Natural killer cell (primary cell): ENCODE data around the gene LRCH1. TPM values are rescaled to one million over a fixed set of nuclear protein-coding genes. Genes with fewer than 3 reads are reported as not detected.

Experiments used
- ATAC-seq, 3 donors: fragments of 150-1000 bp in 2 of 3; fragments of 200-7000 bp in 1 of 3; cut with Tn5 transposase; 1 replicate in 1 of 3; 2 replicates in 2 of 3; pipeline ENCODE4 v1.10.0; 2021; ENCODE audit warnings: mild to moderate bottlenecking in 2 of 3, moderate library complexity in 2 of 3
- DNase-seq, 2 donors: peaks; one replicate each; pipeline versions ENCODE4 v3.0.0 to v3.0.0-alpha.2; 2013 to 2021; ENCODE audit warnings: mixed read lengths in 1 of 2
- H3K27ac ChIP-seq: one replicate; pipeline ENCODE4 v1.5.1; 2013; ENCODE audit warnings: mild to moderate bottlenecking, low read length
- H3K27me3 ChIP-seq: one replicate; pipeline ENCODE4 v1.6.1; 2013; ENCODE audit warnings: low read length; ENCODE audit not compliant: control insufficient read depth, insufficient read depth
- H3K36me3 ChIP-seq: one replicate; pipeline ENCODE4 v1.6.1; 2013; ENCODE audit warnings: low read length; ENCODE audit not compliant: control insufficient read depth, insufficient read depth
- H3K4me1 ChIP-seq: one replicate; pipeline ENCODE4 v1.6.1; 2013; ENCODE audit warnings: low read length; ENCODE audit not compliant: control insufficient read depth, insufficient read depth
- H3K4me3 ChIP-seq: one replicate; pipeline ENCODE4 v1.5.1; 2013; ENCODE audit warnings: low read length
- H3K9me3 ChIP-seq: one replicate; pipeline ENCODE4 v1.6.1; 2013; ENCODE audit warnings: low read length; ENCODE audit not compliant: control insufficient read depth, insufficient read depth
- H3K27ac Mint-ChIP-seq, 2 donors: one replicate each; pipeline ENCODE4 v1.8.0; 2022; ENCODE audit warnings: mild to moderate bottlenecking in 2 of 2, mixed read lengths in 2 of 2, moderate library complexity in 1 of 2
- H3K27me3 Mint-ChIP-seq, 2 donors: one replicate each; pipeline ENCODE4 v1.8.0; 2022; ENCODE audit warnings: low read depth in 2 of 2, mixed read lengths in 2 of 2
- H3K36me3 Mint-ChIP-seq: one replicate; pipeline ENCODE4 v1.8.0; 2022; ENCODE audit warnings: mixed read lengths
- H3K4me1 Mint-ChIP-seq, 2 donors: one replicate each; pipeline ENCODE4 v1.8.0; 2022; ENCODE audit warnings: mixed read lengths in 2 of 2
- H3K4me3 Mint-ChIP-seq: one replicate; pipeline ENCODE4 v1.8.0; 2022; ENCODE audit warnings: mild to moderate bottlenecking, moderate library complexity, mixed read lengths
- H3K9me3 Mint-ChIP-seq, 2 donors: one replicate each; pipeline ENCODE4 v1.8.0; 2022; ENCODE audit warnings: mixed read lengths in 2 of 2
- WGBS: methylation state at CpG from one replicate; pipeline ENCODE4 v1.1.7; 2013; ENCODE audit warnings: missing lambda C conversion rate; ENCODE audit not compliant: insufficient coverage; 5-methylcytosine and 5-hydroxymethylcytosine counted together
- intact Hi-C: fragments of 100-400 bp; cut with micrococcal nuclease; formaldehyde crosslinking; loops from one replicate; pipeline ENCODE4 v1.14.2; 2022
- total RNA-seq, 4 donors: library from RNA; stranded (reverse); fragments of 120-200 nt in 1 of 4; gene quantifications; one replicate each; pipeline versions ENCODE4 v1.2.3 to v1.2.4, GENCODE V29; 2013 to 2022
- TF ChIP-seq, protein P1 (sequence below): fragments of 200-600 bp; IDR thresholded peaks from one replicate; pipeline ENCODE4 v1.8.0; 2022; ENCODE audit warnings: antibody characterized with exemption

The LRCH1 gene
- total RNA-seq, 3 donors from 2014 or later (not counting 1 experiment from before 2014, with no cell fraction given) = 23.7 to 32.2 (median 29.6) TPM

DNA sequence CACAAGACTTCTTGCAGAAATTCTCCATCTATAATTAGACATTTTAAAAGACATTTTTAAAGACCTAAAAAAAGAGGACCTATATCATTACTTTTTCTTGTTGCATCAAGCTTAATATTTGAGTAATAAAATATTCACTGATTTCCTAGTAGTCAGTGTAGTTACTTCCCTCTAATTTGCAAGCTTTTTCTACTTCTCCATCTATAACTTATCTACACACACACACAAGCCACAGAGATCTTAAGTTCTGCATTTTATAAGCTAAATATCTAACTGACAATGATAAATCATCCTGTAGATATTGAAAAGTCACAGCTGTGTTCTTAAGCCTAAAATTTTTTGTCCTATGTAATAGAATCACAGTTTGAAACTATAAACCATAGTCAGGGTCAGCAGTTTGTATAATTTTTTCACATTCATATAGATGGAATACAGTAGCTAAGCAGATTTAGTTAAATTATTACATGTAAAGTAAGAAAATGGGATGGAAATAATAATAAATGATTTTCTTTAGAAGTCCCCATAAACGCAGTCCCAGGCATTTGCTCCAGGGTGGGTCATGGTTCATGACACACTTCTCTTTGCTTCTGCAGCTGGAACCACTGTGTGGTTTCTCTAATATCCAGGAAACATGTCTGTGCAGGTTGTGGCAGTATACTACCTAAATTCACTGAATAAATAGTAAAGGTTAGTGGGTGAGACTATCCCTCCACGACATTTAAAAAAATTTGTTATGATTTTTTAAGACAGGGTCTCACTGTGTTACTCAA, 183.8 kb downstream of the LRCH1 start:
- no peak for ATAC-seq
- Mint-ChIP-seq H3K4me3 (no peak overlapping the region), H3K4me1 (no peaks in the 10 kb centered on the region), H3K27ac (no peak overlapping the region), H3K36me3 (peaks cover 7% of the 10 kb centered on the region), H3K9me3 (no peaks in the 10 kb centered on the region), H3K27me3 (no peaks in the 10 kb centered on the region)
- TF ChIP-seq, protein P1, sequence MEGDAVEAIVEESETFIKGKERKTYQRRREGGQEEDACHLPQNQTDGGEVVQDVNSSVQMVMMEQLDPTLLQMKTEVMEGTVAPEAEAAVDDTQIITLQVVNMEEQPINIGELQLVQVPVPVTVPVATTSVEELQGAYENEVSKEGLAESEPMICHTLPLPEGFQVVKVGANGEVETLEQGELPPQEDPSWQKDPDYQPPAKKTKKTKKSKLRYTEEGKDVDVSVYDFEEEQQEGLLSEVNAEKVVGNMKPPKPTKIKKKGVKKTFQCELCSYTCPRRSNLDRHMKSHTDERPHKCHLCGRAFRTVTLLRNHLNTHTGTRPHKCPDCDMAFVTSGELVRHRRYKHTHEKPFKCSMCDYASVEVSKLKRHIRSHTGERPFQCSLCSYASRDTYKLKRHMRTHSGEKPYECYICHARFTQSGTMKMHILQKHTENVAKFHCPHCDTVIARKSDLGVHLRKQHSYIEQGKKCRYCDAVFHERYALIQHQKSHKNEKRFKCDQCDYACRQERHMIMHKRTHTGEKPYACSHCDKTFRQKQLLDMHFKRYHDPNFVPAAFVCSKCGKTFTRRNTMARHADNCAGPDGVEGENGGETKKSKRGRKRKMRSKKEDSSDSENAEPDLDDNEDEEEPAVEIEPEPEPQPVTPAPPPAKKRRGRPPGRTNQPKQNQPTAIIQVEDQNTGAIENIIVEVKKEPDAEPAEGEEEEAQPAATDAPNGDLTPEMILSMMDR = no peak
- Histone ChIP-seq H3K9me3 (no peaks in the 10 kb centered on the region), H3K27ac (no peak overlapping the region), H3K4me3 (no peak overlapping the region), H3K27me3 (no peaks in the 10 kb centered on the region), H3K36me3 (peaks cover 26% of the 10 kb centered on the region), H3K4me1 (no peaks in the 10 kb centered on the region)
- intact Hi-C loops = no loop called here
- DNase-seq = no peak
- 69% methylated on average over 2 of the region's 2 CpGs for whole genome bisulfite sequencing

DNA sequence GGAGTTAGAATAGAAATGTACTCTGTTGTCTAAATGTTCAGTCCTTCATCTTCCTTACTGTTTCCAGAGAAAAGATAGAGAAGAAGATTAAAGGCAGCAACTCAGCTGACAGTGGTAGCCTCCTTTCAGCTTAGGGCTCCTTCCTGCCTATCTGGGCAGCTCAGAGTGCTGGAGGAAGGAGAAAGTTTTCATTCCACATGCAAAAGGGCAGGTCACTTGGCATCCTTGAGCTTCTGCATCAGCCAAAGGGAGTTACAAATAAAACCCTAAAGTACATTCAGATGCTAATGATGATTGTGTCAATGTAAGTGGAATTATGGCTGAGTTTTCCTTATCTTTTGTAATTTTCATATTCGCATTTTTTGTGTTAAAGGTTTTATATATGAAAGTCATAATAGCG, 185.1 kb downstream of the LRCH1 start:
- H3K36me3 Mint-ChIP-seq = no peaks in the 10 kb centered on the region
- no peak for ATAC-seq
- TF ChIP-seq, protein P1 = no peak
- H3K27me3 Mint-ChIP-seq = no peaks in the 10 kb centered on the region
- no peak overlapping the region for H3K27ac Mint-ChIP-seq
- Histone ChIP-seq H3K4me1 (no peaks in the 10 kb centered on the region), H3K36me3 (peaks cover 14% of the 10 kb centered on the region), H3K27me3 (no peaks in the 10 kb centered on the region), H3K27ac (no peak overlapping the region), H3K4me3 (no peak overlapping the region), H3K9me3 (no peaks in the 10 kb centered on the region)
- intact Hi-C loops = no loop called here
- no peak overlapping the region for H3K4me3 Mint-ChIP-seq
- H3K9me3 Mint-ChIP-seq = no peaks in the 10 kb centered on the region
- WGBS = no CpG with 5 or more reads among the region's 2 CpGs
- no peaks in the 10 kb centered on the region for H3K4me1 Mint-ChIP-seq
- DNase-seq = no peak

DNA sequence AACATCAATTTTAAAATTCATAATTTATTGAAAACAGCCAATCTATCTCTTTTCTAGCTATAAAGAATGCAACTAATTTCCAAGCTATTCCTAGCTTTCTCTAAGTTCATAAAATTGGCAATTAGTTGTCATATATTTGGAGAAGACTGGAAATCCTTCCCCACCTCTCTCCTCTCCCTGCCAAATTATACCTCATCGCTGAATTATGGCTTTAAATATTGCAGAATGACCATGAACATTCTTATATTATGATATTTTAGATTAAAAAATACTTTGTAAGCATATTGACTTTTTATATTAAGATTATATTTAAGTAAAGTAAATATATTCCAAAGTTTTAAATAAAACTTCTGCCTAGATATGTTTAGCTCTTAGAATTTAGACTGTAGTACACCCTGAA, 185.8 kb downstream of the LRCH1 start:
- DNase-seq (no peak), ATAC-seq (no peak)
- Histone ChIP-seq H3K4me1 (no peaks in the 10 kb centered on the region), H3K9me3 (no peaks in the 10 kb centered on the region), H3K27ac (no peak overlapping the region), H3K36me3 (peaks cover 11% of the 10 kb centered on the region), H3K27me3 (no peaks in the 10 kb centered on the region), H3K4me3 (no peak overlapping the region)
- TF ChIP-seq, protein P1 = no peak
- H3K4me1 Mint-ChIP-seq = no peaks in the 10 kb centered on the region
- no peaks in the 10 kb centered on the region for H3K9me3 Mint-ChIP-seq
- H3K27ac Mint-ChIP-seq = no peak overlapping the region
- no peak overlapping the region for H3K4me3 Mint-ChIP-seq
- intact Hi-C loops = no loop called here
- no CpG with 5 or more reads among the region's 1 CpG for WGBS
- no peaks in the 10 kb centered on the region for H3K36me3 Mint-ChIP-seq
- H3K27me3 Mint-ChIP-seq = no peaks in the 10 kb centered on the region
